HEK293 (cell line): Measurements from ENCODE around the gene NFATC3.

Experiments used
- CTCF ChIA-PET: fragments of 350-600 bp; formaldehyde crosslinking; extraction: SDS; loops from one replicate; lab custom pipeline; 2021; ENCODE audit warnings: antibody characterized with exemption; lab: Yijun Ruan, JAX
- POLR2A ChIA-PET: fragments of 300-600 bp; formaldehyde crosslinking; extraction: SDS; loops from one replicate; lab custom pipeline; 2020; ENCODE audit warnings: antibody characterized with exemption, inconsistent platforms; lab: Yijun Ruan, JAX
- H3K27ac ChIP-seq: fragments of 200-500 bp; sonication (Bioruptor generic); 2 replicates; pipeline ENCODE4 v1.5.1; 2014; ENCODE audit warnings: low read depth, low read length, control low read depth, inconsistent platforms; ENCODE audit errors: extremely low read depth
- H3K36me3 ChIP-seq, 2 experiments: fragments of 200-500 bp in 1 of 2; sonication (Bioruptor generic) in 1 of 2; 1 replicate in 1 of 2; 2 replicates in 1 of 2; pipeline ENCODE4 v1.5.1; 2014 to 2017; ENCODE audit warnings: inconsistent platforms in 2 of 2, low read length in 2 of 2; ENCODE audit not compliant: control insufficient read depth in 2 of 2, insufficient read depth in 1 of 2
- H3K4me1 ChIP-seq: fragments of 200-500 bp; sonication (Bioruptor generic); 2 replicates; pipeline ENCODE4 v1.5.1; 2014; ENCODE audit warnings: mild to moderate bottlenecking, low read length, inconsistent platforms; ENCODE audit not compliant: control insufficient read depth, insufficient read depth
- H3K4me3 ChIP-seq: 2 replicates; pipeline ENCODE4 v1.5.1; 2011; ENCODE audit warnings: low read depth, mild to moderate bottlenecking, control low read depth, low read length, moderate library complexity
- H3K9me3 ChIP-seq: fragments of 200-500 bp; sonication (Bioruptor generic); 2 replicates; pipeline ENCODE4 v1.5.1; 2014; ENCODE audit warnings: low read depth, low read length, inconsistent platforms; ENCODE audit not compliant: control insufficient read depth, insufficient read depth
- BCL11A ChIP-seq: fragments of 450-650 bp; formaldehyde crosslinking; IDR thresholded peaks from 2 replicates; pipeline ENCODE4 v1.5.1; 2016; ENCODE audit warnings: low read depth, missing biosample characterization, missing genetic modification characterization
- KLF7 ChIP-seq: fragments of 450-650 bp; formaldehyde crosslinking; IDR thresholded peaks from 2 replicates; pipeline ENCODE4 v1.5.1; 2016; ENCODE audit warnings: missing biosample characterization, missing genetic modification characterization, borderline replicate concordance
- PBX3 ChIP-seq: sonication (generic); formaldehyde crosslinking; IDR thresholded peaks from 2 replicates; pipeline ENCODE4 v1.8.1; 2022; ENCODE audit warnings: mild to moderate bottlenecking, moderate library complexity, missing genetic modification reagents
- SALL2 ChIP-seq: fragments of 450-650 bp; formaldehyde crosslinking; IDR thresholded peaks from 2 replicates; pipeline ENCODE4 v1.5.0; 2017; ENCODE audit warnings: missing biosample characterization, mild to moderate bottlenecking, missing genetic modification characterization, borderline replicate concordance
- SP7 ChIP-seq: fragments of 450-650 bp; formaldehyde crosslinking; IDR thresholded peaks from 2 replicates; pipeline ENCODE4 v1.5.1; 2016; ENCODE audit warnings: missing biosample characterization, missing genetic modification characterization
- ZBTB7A ChIP-seq: fragments of 450-650 bp; formaldehyde crosslinking; IDR thresholded peaks from 2 replicates; pipeline ENCODE4 v1.5.1; 2016; ENCODE audit warnings: low read depth, missing biosample characterization, missing genetic modification characterization
- ZEB2 ChIP-seq: fragments of 450-650 bp; formaldehyde crosslinking; IDR thresholded peaks from 2 replicates; pipeline ENCODE4 v1.5.1; 2016; ENCODE audit warnings: missing biosample characterization, missing genetic modification characterization
- ZNF148 ChIP-seq: fragments of 450-650 bp; formaldehyde crosslinking; IDR thresholded peaks from 2 replicates; pipeline ENCODE4 v1.5.0; 2017; ENCODE audit warnings: missing biosample characterization, missing genetic modification characterization, borderline replicate concordance
- ZNF18 ChIP-seq: fragments of 450-650 bp; formaldehyde crosslinking; IDR thresholded peaks from 2 replicates; pipeline ENCODE4 v1.5.1; 2016; ENCODE audit warnings: missing biosample characterization, missing genetic modification characterization
- ZNF214 ChIP-seq: fragments of 450-650 bp; formaldehyde crosslinking; IDR thresholded peaks from 2 replicates; pipeline ENCODE4 v1.5.1; 2017; ENCODE audit warnings: missing biosample characterization, mild to moderate bottlenecking, missing genetic modification characterization, borderline replicate concordance
- ZNF292 ChIP-seq: fragments of 450-650 bp; formaldehyde crosslinking; IDR thresholded peaks from 2 replicates; pipeline ENCODE4 v1.5.1; 2016; ENCODE audit warnings: low read depth, missing biosample characterization, missing genetic modification characterization, borderline replicate concordance
- ZNF362 ChIP-seq: fragments of 450-650 bp; formaldehyde crosslinking; IDR thresholded peaks from 2 replicates; pipeline ENCODE4 v1.5.1; 2016; ENCODE audit warnings: missing biosample characterization, missing genetic modification characterization
- ZNF366 ChIP-seq: fragments of 450-650 bp; formaldehyde crosslinking; conservative IDR thresholded peaks from 2 replicates; pipeline ENCODE4 v1.5.1; 2016; ENCODE audit warnings: missing biosample characterization, missing genetic modification characterization
- ZNF510 ChIP-seq: fragments of 450-650 bp; formaldehyde crosslinking; IDR thresholded peaks from 2 replicates; pipeline ENCODE4 v1.5.1; 2018; ENCODE audit warnings: mild to moderate bottlenecking, missing genetic modification characterization, missing biosample characterization; ENCODE audit not compliant: insufficient replicate concordance
- ZNF555 ChIP-seq: fragments of 450-650 bp; formaldehyde crosslinking; conservative IDR thresholded peaks from 2 replicates; pipeline ENCODE4 v1.5.1; 2017; ENCODE audit warnings: missing biosample characterization, mild to moderate bottlenecking, missing genetic modification characterization, inconsistent platforms
- ZNF571 ChIP-seq: fragments of 450-650 bp; formaldehyde crosslinking; IDR thresholded peaks from 2 replicates; pipeline ENCODE4 v1.5.0; 2017; ENCODE audit warnings: missing biosample characterization, missing genetic modification characterization
- ZNF580 ChIP-seq: fragments of 450-650 bp; formaldehyde crosslinking; IDR thresholded peaks from 2 replicates; pipeline ENCODE4 v1.5.1; 2016; ENCODE audit warnings: missing biosample characterization, missing genetic modification characterization
- ZNF626 ChIP-seq: fragments of 450-650 bp; sonication (Bioruptor Pico); formaldehyde crosslinking; IDR thresholded peaks from 2 replicates; pipeline ENCODE4 v1.5.1; 2018; ENCODE audit warnings: missing biosample characterization, missing genetic modification characterization, inconsistent platforms
- ZNF670 ChIP-seq: fragments of 450-650 bp; formaldehyde crosslinking; IDR thresholded peaks from 2 replicates; pipeline ENCODE4 v1.5.1; 2016; ENCODE audit warnings: missing biosample characterization, missing genetic modification characterization, low read depth
- ZNF785 ChIP-seq: fragments of 450-650 bp; formaldehyde crosslinking; IDR thresholded peaks from 2 replicates; pipeline ENCODE4 v1.5.1; 2016; ENCODE audit warnings: missing biosample characterization, missing genetic modification characterization

The NFATC3 gene

GRCh38 chr16:68223072-68223471 lies 137.9 kb downstream of the NFATC3 start (continued):
- TF ChIP-seq ZNF510 (tag by site-specific recombination) = no peak
- TF ChIP-seq ZNF571 (tag by site-specific recombination) = no peak
- no peak for TF ChIP-seq ZNF366 (tag by site-specific recombination)

- H3K27ac ChIP-seq = no peak overlapping the region
- TF ChIP-seq ZNF580 (tag by site-specific recombination) (no peak), SP7 (tag by site-specific recombination) (no peak), ZBTB7A (tag by site-specific recombination) (no peak), KLF7 (tag by site-specific recombination) (no peak), PBX3 (no peak), ZNF785 (no peak), ZNF148 (no peak), SALL2 (tag by site-specific recombination) (no peak), BCL11A (no peak), ZNF555 (tag by site-specific recombination) (no peak), ZNF362 (no peak), ZEB2 (tag by site-specific recombination) (no peak), ZNF626 (tag by site-specific recombination) (no peak), ZNF214 (tag by site-specific recombination) (no peak)
- TF ChIP-seq, all 188 proteins: peak for 0
- H3K4me1 ChIP-seq = no peaks in the 10 kb centered on the region
- ChIA-PET CTCF (interaction anchor here (1.0 to 1.6 kb wide), 2 partner anchors 13 to 102 kb away, joined by 4 to 5 read pairs; no protein-coding TSS in a partner anchor), POLR2A (no interaction called here)
- no peaks in the 10 kb centered on the region for H3K9me3 ChIP-seq
- H3K4me3 ChIP-seq = no peak overlapping the region
- peaks cover 0 to 44% of the 10 kb centered on the region in 2 experiments; a peak in 1 of 3 replicates for H3K36me3 ChIP-seq
These were observed 140.9 kb downstream of the NFATC3 start for GRCh38 chr16:68226116-68226515.

- Histone ChIP-seq H3K4me3 (no peak overlapping the region), H3K4me1 (no peaks in the 10 kb centered on the region), H3K36me3 (peaks cover 0 to 52% of the 10 kb centered on the region in 2 experiments; a peak in 1 of 3 replicates), H3K9me3 (no peaks in the 10 kb centered on the region), H3K27ac (no peak overlapping the region)
- ChIA-PET CTCF (interaction anchor here (0.9 to 1.6 kb wide), 4 partner anchors 10 to 134 kb away, joined by 4 to 7 read pairs (median 4); no protein-coding TSS in a partner anchor), POLR2A (interaction anchor here (0.7 kb wide), 1 partner anchor 261 kb away, joined by 3 read pairs; no protein-coding TSS in a partner anchor)
- TF ChIP-seq ZNF18 (tag by site-specific recombination) = no peak
- TF ChIP-seq ZNF292 (tag by site-specific recombination) = no peak
- no peak for TF ChIP-seq ZNF670 (tag by site-specific recombination)
These were observed 142.1 kb downstream of the NFATC3 start for GRCh38 chr16:68227183-68227793.
